ENCODE results near the gene CCDC39. TPM values are rescaled to one million over a fixed set of nuclear protein-coding genes. Genes with fewer than 3 reads are reported as not detected.
"Not testable (repeated sequence)": the region's sequence is repeated elsewhere in the genome, so short reads cannot be mapped to it uniquely, and the experiment has no call there.

CCDC39 gene
- total RNA-seq, 2 donors from 2014 or later, result 0.20 to 1.1 TPM

- Mint-ChIP-seq H3K36me3 (ENCODE audit: low read depth) (peaks cover 5% of the 10 kb centered on the region), H3K27me3 (ENCODE audit: insufficient read depth) (no peaks in the 10 kb centered on the region), H3K4me1 (no peaks in the 10 kb centered on the region), H3K9me3 (no peaks in the 10 kb centered on the region), H3K27ac (no peak overlapping the region), H3K4me3 (no peak overlapping the region)
- no peak for DNase-seq
- Histone ChIP-seq H3K27ac (ENCODE audit: low read depth, low read length) (no peak overlapping the region), H3K4me3 (ENCODE audit: low read length) (no peak overlapping the region), H3K4me1 (ENCODE audit: control insufficient read depth, insufficient read depth, low read length) (no peaks in the 10 kb centered on the region), H3K36me3 (ENCODE audit: control insufficient read depth, insufficient read depth, low read length) (peaks cover 14% of the 10 kb centered on the region), H3K9me3 (ENCODE audit: control insufficient read depth, low read length) (no peaks in the 10 kb centered on the region), H3K27me3 (ENCODE audit: control insufficient read depth, insufficient read depth, low read length, poor library complexity, severe bottlenecking) (no peaks in the 10 kb centered on the region), H3K9ac (ENCODE audit: extremely low read depth, low read length, poor library complexity, severe bottlenecking) (no peak overlapping the region)
- TF ChIP-seq, protein P1, sequence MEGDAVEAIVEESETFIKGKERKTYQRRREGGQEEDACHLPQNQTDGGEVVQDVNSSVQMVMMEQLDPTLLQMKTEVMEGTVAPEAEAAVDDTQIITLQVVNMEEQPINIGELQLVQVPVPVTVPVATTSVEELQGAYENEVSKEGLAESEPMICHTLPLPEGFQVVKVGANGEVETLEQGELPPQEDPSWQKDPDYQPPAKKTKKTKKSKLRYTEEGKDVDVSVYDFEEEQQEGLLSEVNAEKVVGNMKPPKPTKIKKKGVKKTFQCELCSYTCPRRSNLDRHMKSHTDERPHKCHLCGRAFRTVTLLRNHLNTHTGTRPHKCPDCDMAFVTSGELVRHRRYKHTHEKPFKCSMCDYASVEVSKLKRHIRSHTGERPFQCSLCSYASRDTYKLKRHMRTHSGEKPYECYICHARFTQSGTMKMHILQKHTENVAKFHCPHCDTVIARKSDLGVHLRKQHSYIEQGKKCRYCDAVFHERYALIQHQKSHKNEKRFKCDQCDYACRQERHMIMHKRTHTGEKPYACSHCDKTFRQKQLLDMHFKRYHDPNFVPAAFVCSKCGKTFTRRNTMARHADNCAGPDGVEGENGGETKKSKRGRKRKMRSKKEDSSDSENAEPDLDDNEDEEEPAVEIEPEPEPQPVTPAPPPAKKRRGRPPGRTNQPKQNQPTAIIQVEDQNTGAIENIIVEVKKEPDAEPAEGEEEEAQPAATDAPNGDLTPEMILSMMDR (conservative IDR thresholded peaks at IDR 0.05), result no peak
- WGBS, 2 experiments (ENCODE audit: insufficient coverage in 1 of 2, insufficient read length in 1 of 2), result 100% methylated on average over 1 of the region's 2 CpGs
Observed at GRCh38 chr3:180619723-180620122, 59.6 kb downstream of the CCDC39 start.

DNA sequence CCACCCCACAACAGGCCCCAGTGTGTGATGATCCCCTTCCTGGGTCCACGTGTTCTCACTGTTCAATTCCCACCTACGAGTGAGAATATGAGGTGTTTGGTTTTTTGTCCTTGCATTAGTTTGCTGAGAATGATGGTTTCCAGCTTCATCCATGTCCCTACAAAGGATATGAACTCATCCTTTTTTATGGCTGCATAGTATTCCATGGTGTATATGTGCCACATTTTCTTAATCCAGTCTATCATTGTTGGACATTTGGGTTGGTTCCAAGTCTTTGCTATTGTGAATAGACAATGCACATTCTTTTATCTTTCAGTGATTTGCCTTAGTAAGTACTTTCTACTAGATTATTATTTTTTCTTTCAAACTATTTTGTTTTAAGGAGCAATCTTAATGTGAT lies 60.7 kb downstream of the CCDC39 start:
- not testable (repeated sequence) for H3K4me3 Mint-ChIP-seq; DNase-seq; H3K27ac Mint-ChIP-seq; H3K27ac ChIP-seq (ENCODE audit: low read depth, low read length); H3K27me3 Mint-ChIP-seq (ENCODE audit: insufficient read depth); H3K4me3 ChIP-seq (ENCODE audit: low read length); H3K9me3 ChIP-seq (ENCODE audit: control insufficient read depth, low read length); H3K9me3 Mint-ChIP-seq; H3K36me3 Mint-ChIP-seq (ENCODE audit: low read depth); H3K27me3 ChIP-seq (ENCODE audit: control insufficient read depth, insufficient read depth, low read length, poor library complexity, severe bottlenecking); H3K9ac ChIP-seq (ENCODE audit: extremely low read depth, low read length, poor library complexity, severe bottlenecking); H3K4me1 Mint-ChIP-seq; H3K4me1 ChIP-seq (ENCODE audit: control insufficient read depth, insufficient read depth, low read length)
- peaks cover 22% of the 10 kb centered on the region for H3K36me3 ChIP-seq (ENCODE audit: control insufficient read depth, insufficient read depth, low read length)
- WGBS, 2 experiments (ENCODE audit: insufficient coverage in 1 of 2, insufficient read length in 1 of 2), result 100% methylated on average over 1 of the region's 2 CpGs; no CpG with 5 or more reads in 1 of the 2 experiments

- WGBS, 2 experiments (ENCODE audit: insufficient coverage in 1 of 2, insufficient read length in 1 of 2), result 97% methylated on average over 2 of the region's 2 CpGs; no CpG with 5 or more reads in 1 of the 2 experiments
- peaks cover 6% of the 10 kb centered on the region for H3K36me3 Mint-ChIP-seq (ENCODE audit: low read depth)
- H3K4me3 Mint-ChIP-seq, result no peak overlapping the region
- no peaks in the 10 kb centered on the region for H3K4me1 ChIP-seq (ENCODE audit: control insufficient read depth, insufficient read depth, low read length)
- H3K9me3 ChIP-seq (ENCODE audit: control insufficient read depth, low read length), result no peaks in the 10 kb centered on the region
- H3K9me3 Mint-ChIP-seq, result no peaks in the 10 kb centered on the region
- no peak overlapping the region for H3K9ac ChIP-seq (ENCODE audit: extremely low read depth, low read length, poor library complexity, severe bottlenecking)
- H3K27me3 ChIP-seq (ENCODE audit: control insufficient read depth, insufficient read depth, low read length, poor library complexity, severe bottlenecking), result no peaks in the 10 kb centered on the region
- no peak overlapping the region for H3K4me3 ChIP-seq (ENCODE audit: low read length)
- H3K27ac ChIP-seq (ENCODE audit: low read depth, low read length), result no peak overlapping the region
- H3K4me1 Mint-ChIP-seq, result no peaks in the 10 kb centered on the region
- peaks cover 36% of the 10 kb centered on the region for H3K36me3 ChIP-seq (ENCODE audit: control insufficient read depth, insufficient read depth, low read length)
- H3K27me3 Mint-ChIP-seq (ENCODE audit: insufficient read depth), result no peaks in the 10 kb centered on the region
- TF ChIP-seq, protein P1 (conservative IDR thresholded peaks at IDR 0.05), result no peak
- DNase-seq, result no peak
- no peak overlapping the region for H3K27ac Mint-ChIP-seq
Observed at GRCh38 chr3:180617049-180617448, 62.2 kb downstream of the CCDC39 start.

- Mint-ChIP-seq H3K4me1 (no peaks in the 10 kb centered on the region), H3K36me3 (ENCODE audit: low read depth) (peaks cover 14% of the 10 kb centered on the region), H3K9me3 (no peaks in the 10 kb centered on the region), H3K27ac (no peak overlapping the region), H3K4me3 (no peak overlapping the region), H3K27me3 (ENCODE audit: insufficient read depth) (no peaks in the 10 kb centered on the region)
- Histone ChIP-seq H3K4me3 (ENCODE audit: low read length) (no peak overlapping the region), H3K36me3 (ENCODE audit: control insufficient read depth, insufficient read depth, low read length) (peaks cover 45% of the 10 kb centered on the region), H3K9ac (ENCODE audit: extremely low read depth, low read length, poor library complexity, severe bottlenecking) (no peak overlapping the region), H3K27me3 (ENCODE audit: control insufficient read depth, insufficient read depth, low read length, poor library complexity, severe bottlenecking) (no peaks in the 10 kb centered on the region), H3K4me1 (ENCODE audit: control insufficient read depth, insufficient read depth, low read length) (no peaks in the 10 kb centered on the region), H3K27ac (ENCODE audit: low read depth, low read length) (no peak overlapping the region), H3K9me3 (ENCODE audit: control insufficient read depth, low read length) (no peaks in the 10 kb centered on the region)
- TF ChIP-seq, protein P1 (conservative IDR thresholded peaks at IDR 0.05), result no peak
- WGBS, 2 experiments (ENCODE audit: insufficient coverage in 1 of 2, insufficient read length in 1 of 2), result 91 to 100% methylated on average over 1 to 2 of the region's 3 CpGs
- no peak for DNase-seq
Observed at GRCh38 chr3:180615954-180616353, 63.3 kb downstream of the CCDC39 start.
